ENCODE results near the gene PCLO. TPM values are rescaled to one million over a fixed set of nuclear protein-coding genes. Genes with fewer than 3 reads are reported as not detected.
"Not testable (repeated sequence)": the region's sequence is repeated elsewhere in the genome, so short reads cannot be mapped to it uniquely, and the experiment has no call there.

Gene PCLO
- polyA plus RNA-seq, 1 donor from 2014 or later: not detected

- H3K4me3 Mint-ChIP-seq: no peak overlapping the region
- H3K9me3 Mint-ChIP-seq: no peaks in the 10 kb centered on the region
- H3K27me3 Mint-ChIP-seq: no peaks in the 10 kb centered on the region
- no peaks in the 10 kb centered on the region for H3K36me3 Mint-ChIP-seq
- H3K27ac Mint-ChIP-seq: no peak overlapping the region
- H3K4me1 Mint-ChIP-seq: no peaks in the 10 kb centered on the region
Observed at GRCh38 chr7:83111391-83111790, 51.3 kb downstream of the PCLO start.

- Mint-ChIP-seq H3K9me3 (no peaks in the 10 kb centered on the region), H3K4me1 (no peaks in the 10 kb centered on the region), H3K27me3 (no peaks in the 10 kb centered on the region), H3K27ac (no peak overlapping the region), H3K4me3 (no peak overlapping the region), H3K36me3 (no peaks in the 10 kb centered on the region)
Observed at GRCh38 chr7:83109352-83109751, 53.3 kb downstream of the PCLO start.

- Mint-ChIP-seq H3K4me1 (no peaks in the 10 kb centered on the region), H3K4me3 (no peak overlapping the region), H3K9me3 (no peaks in the 10 kb centered on the region), H3K27ac (no peak overlapping the region), H3K27me3 (no peaks in the 10 kb centered on the region), H3K36me3 (no peaks in the 10 kb centered on the region)
Observed at GRCh38 chr7:83105948-83106347, 56.7 kb downstream of the PCLO start.

- H3K27me3 Mint-ChIP-seq: no peaks in the 10 kb centered on the region
- no peak overlapping the region for H3K4me3 Mint-ChIP-seq
- H3K36me3 Mint-ChIP-seq: no peaks in the 10 kb centered on the region
- H3K9me3 Mint-ChIP-seq: no peaks in the 10 kb centered on the region
- H3K27ac Mint-ChIP-seq: no peak overlapping the region
- H3K4me1 Mint-ChIP-seq: no peaks in the 10 kb centered on the region
Observed at GRCh38 chr7:83105063-83105462, 57.6 kb downstream of the PCLO start.

- H3K36me3 Mint-ChIP-seq: no peaks in the 10 kb centered on the region
- H3K4me3 Mint-ChIP-seq: no peak overlapping the region
- no peak overlapping the region for H3K27ac Mint-ChIP-seq
- H3K27me3 Mint-ChIP-seq: no peaks in the 10 kb centered on the region
- no peaks in the 10 kb centered on the region for H3K4me1 Mint-ChIP-seq
- peaks cover 0 to 2% (median 0%) of the 10 kb centered on the region in 3 donors for H3K9me3 Mint-ChIP-seq
Observed at GRCh38 chr7:83101530-83101929, 61.2 kb downstream of the PCLO start.

GRCh38 chr7:83096065-83096580 lies 66.6 kb downstream of the PCLO start:
- peaks cover 0 to 2% (median 2%) of the 10 kb centered on the region in 3 donors for H3K9me3 Mint-ChIP-seq
- no peaks in the 10 kb centered on the region for H3K27me3 Mint-ChIP-seq
- no peak overlapping the region for H3K27ac Mint-ChIP-seq
- H3K4me1 Mint-ChIP-seq: no peaks in the 10 kb centered on the region
- peaks cover 1% of the 10 kb centered on the region for H3K36me3 Mint-ChIP-seq
- H3K4me3 Mint-ChIP-seq: no peak overlapping the region

- Mint-ChIP-seq H3K36me3 (no peaks in the 10 kb centered on the region), H3K27ac (no peak overlapping the region), H3K4me3 (no peak overlapping the region), H3K4me1 (no peaks in the 10 kb centered on the region), H3K27me3 (no peaks in the 10 kb centered on the region), H3K9me3 (peaks cover 1 to 5% (median 4%) of the 10 kb centered on the region in 3 donors)
Observed at GRCh38 chr7:83085299-83085698, 77.4 kb downstream of the PCLO start.

- H3K36me3 Mint-ChIP-seq, H3K9me3 Mint-ChIP-seq, H3K27me3 Mint-ChIP-seq, H3K27ac Mint-ChIP-seq, H3K4me3 Mint-ChIP-seq, H3K4me1 Mint-ChIP-seq: not testable (repeated sequence)
Observed at GRCh38 chr7:83079879-83080278, 82.8 kb downstream of the PCLO start.

- peaks cover 0 to 2% (median 0%) of the 10 kb centered on the region in 3 donors for H3K4me1 Mint-ChIP-seq
- no peak overlapping the region for H3K27ac Mint-ChIP-seq
- peaks cover 0 to 2% (median 0%) of the 10 kb centered on the region in 3 donors for H3K9me3 Mint-ChIP-seq
- H3K4me3 Mint-ChIP-seq: no peak overlapping the region
- H3K27me3 Mint-ChIP-seq: no peaks in the 10 kb centered on the region
- no peaks in the 10 kb centered on the region for H3K36me3 Mint-ChIP-seq
Observed at GRCh38 chr7:83077328-83077727, 85.4 kb downstream of the PCLO start.

- H3K27me3 Mint-ChIP-seq: no peaks in the 10 kb centered on the region
- no peaks in the 10 kb centered on the region for H3K36me3 Mint-ChIP-seq
- no peak overlapping the region for H3K4me3 Mint-ChIP-seq
- H3K27ac Mint-ChIP-seq: no peak overlapping the region
- peaks cover 0 to 4% (median 2%) of the 10 kb centered on the region in 3 donors for H3K9me3 Mint-ChIP-seq
- H3K4me1 Mint-ChIP-seq: peaks cover 0 to 2% (median 0%) of the 10 kb centered on the region in 3 donors
Observed at GRCh38 chr7:83072576-83073517, 89.8 kb downstream of the PCLO start.

GRCh38 chr7:83065714-83066113 lies 97.0 kb downstream of the PCLO start:
- H3K36me3 Mint-ChIP-seq: no peaks in the 10 kb centered on the region

GRCh38 chr7:83060218-83060617 lies 102.5 kb downstream of the PCLO start:
- peaks cover 0 to 5% (median 3%) of the 10 kb centered on the region in 3 donors for H3K9me3 Mint-ChIP-seq
- no peaks in the 10 kb centered on the region for H3K36me3 Mint-ChIP-seq
- no peak overlapping the region for H3K4me3 Mint-ChIP-seq

More at GRCh38 chr7:83065714-83066113, 97.0 kb downstream of the PCLO start:
- no peak overlapping the region for H3K27ac Mint-ChIP-seq
- H3K27me3 Mint-ChIP-seq: no peaks in the 10 kb centered on the region
- no peak overlapping the region for H3K4me3 Mint-ChIP-seq
- H3K9me3 Mint-ChIP-seq: peaks cover 0 to 6% (median 5%) of the 10 kb centered on the region in 3 donors
- no peaks in the 10 kb centered on the region for H3K4me1 Mint-ChIP-seq

GRCh38 chr7:83058667-83059066 lies 104.0 kb downstream of the PCLO start:
- Mint-ChIP-seq H3K9me3 (peaks cover 0 to 3% (median 1%) of the 10 kb centered on the region in 3 donors), H3K27ac (no peak overlapping the region), H3K36me3 (no peaks in the 10 kb centered on the region), H3K4me3 (no peak overlapping the region), H3K4me1 (no peaks in the 10 kb centered on the region), H3K27me3 (no peaks in the 10 kb centered on the region)

More at GRCh38 chr7:83060218-83060617, 102.5 kb downstream of the PCLO start:
- Mint-ChIP-seq H3K4me1 (no peaks in the 10 kb centered on the region), H3K27me3 (no peaks in the 10 kb centered on the region), H3K27ac (no peak overlapping the region)

GRCh38 chr7:83055197-83055596 lies 107.5 kb downstream of the PCLO start:
- Mint-ChIP-seq H3K4me1 (no peaks in the 10 kb centered on the region), H3K36me3 (no peaks in the 10 kb centered on the region), H3K9me3 (peaks cover 0 to 2% (median 1%) of the 10 kb centered on the region in 3 donors), H3K4me3 (no peak overlapping the region), H3K27me3 (no peaks in the 10 kb centered on the region), H3K27ac (no peak overlapping the region)

- no peaks in the 10 kb centered on the region for H3K27me3 Mint-ChIP-seq
Observed at GRCh38 chr7:83054472-83054871, 108.2 kb downstream of the PCLO start.

GRCh38 chr7:83053965-83054364 lies 108.7 kb downstream of the PCLO start:
- Mint-ChIP-seq H3K27ac (no peak overlapping the region), H3K9me3 (peaks cover 2 to 4% (median 3%) of the 10 kb centered on the region in 3 donors), H3K4me1 (no peaks in the 10 kb centered on the region), H3K4me3 (no peak overlapping the region), H3K27me3 (no peaks in the 10 kb centered on the region), H3K36me3 (no peaks in the 10 kb centered on the region)

More at GRCh38 chr7:83054472-83054871, 108.2 kb downstream of the PCLO start:
- Mint-ChIP-seq H3K36me3 (no peaks in the 10 kb centered on the region), H3K4me1 (no peaks in the 10 kb centered on the region), H3K27ac (no peak overlapping the region), H3K9me3 (peaks cover 0 to 2% (median under 1%) of the 10 kb centered on the region in 3 donors), H3K4me3 (no peak overlapping the region)
